Central memory CD8-positive, alpha-beta T cell (primary cell): ENCODE results near the gene NAGLU.

Experiments used
- ATAC-seq: fragments of 150-1000 bp; cut with Tn5 transposase; replicated peaks from 2 replicates; pipeline ENCODE4 v1.10.0; 2022; ENCODE audit warnings: mild to moderate bottlenecking, moderate FRiP score, moderate number of reproducible peaks; ENCODE audit not compliant: poor library complexity, severe bottlenecking; ENCODE audit errors: extremely low read depth
- DNase-seq, 2 donors: peaks; one replicate each; pipeline ENCODE4 v3.0.0; 2021; ENCODE audit warnings: low spot score in 2 of 2
- H3K27ac Mint-ChIP-seq: one replicate; pipeline ENCODE4 v1.8.0; 2022; ENCODE audit warnings: low read depth, mild to moderate bottlenecking, moderate library complexity, mixed read lengths
- H3K27me3 Mint-ChIP-seq: one replicate; pipeline ENCODE4 v1.8.0; 2022; ENCODE audit warnings: mixed read lengths
- H3K36me3 Mint-ChIP-seq: one replicate; pipeline ENCODE4 v1.8.0; 2022; ENCODE audit warnings: mild to moderate bottlenecking, moderate library complexity, mixed read lengths; ENCODE audit not compliant: insufficient read depth
- H3K4me1 Mint-ChIP-seq: one replicate; pipeline ENCODE4 v1.8.0; 2022; ENCODE audit warnings: mixed read lengths
- H3K4me3 Mint-ChIP-seq: one replicate; pipeline ENCODE4 v1.8.0; 2022; ENCODE audit warnings: mild to moderate bottlenecking, moderate library complexity, mixed read lengths
- H3K9me3 Mint-ChIP-seq: one replicate; pipeline ENCODE4 v1.8.0; 2022; ENCODE audit warnings: mixed read lengths

Gene NAGLU

DNA sequence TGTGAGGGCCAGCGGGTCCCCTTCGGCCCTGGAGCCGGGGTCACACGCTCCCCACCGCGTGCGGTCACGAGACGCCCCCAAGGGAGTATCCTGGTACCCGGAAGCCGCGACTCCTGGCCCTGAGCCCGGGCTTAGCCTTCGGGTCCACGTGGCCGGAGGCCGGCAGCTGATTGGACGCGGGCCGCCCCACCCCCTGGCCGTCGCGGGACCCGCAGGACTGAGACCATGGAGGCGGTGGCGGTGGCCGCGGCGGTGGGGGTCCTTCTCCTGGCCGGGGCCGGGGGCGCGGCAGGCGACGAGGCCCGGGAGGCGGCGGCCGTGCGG is at the start of gene NAGLU:
Gene NAGLU (plus strand): TSS at position 194 of the 324 bp plus-strand sequence. CDS start 32 bp downstream, at position 226.
- Mint-ChIP-seq H3K27ac (no peak within 1 kb of the TSS), H3K36me3 (peaks cover 5% of the 10 kb centered on the region), H3K27me3 (no peaks in the 10 kb centered on the region), H3K4me3 (peak within 1 kb of the TSS; percentile 70), H3K9me3 (no peaks in the 10 kb centered on the region), H3K4me1 (peaks cover 44% of the 10 kb centered on the region)
- ATAC-seq, result peak; percentile 66
- peak; percentile 44 to 58 for DNase-seq

DNA sequence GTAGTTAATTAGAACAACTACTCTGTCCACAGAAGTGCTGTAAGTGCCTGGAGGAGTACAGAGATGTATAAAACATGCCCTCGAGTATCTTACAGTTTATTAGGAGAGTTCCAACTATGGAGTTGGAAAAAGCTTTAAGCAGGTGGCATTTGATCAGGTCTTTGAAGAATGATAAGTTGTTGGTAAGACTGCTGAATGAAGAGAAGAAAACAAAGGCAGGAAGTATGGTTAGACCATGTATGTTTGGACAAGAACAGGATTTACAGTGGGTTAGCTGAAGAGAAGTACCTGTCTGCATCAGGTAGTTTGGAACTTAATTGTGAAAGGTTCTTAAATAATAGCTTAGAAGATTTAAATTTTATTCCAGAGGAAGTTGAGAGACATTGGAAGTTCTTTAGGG is 48.0 kb upstream of the NAGLU start:
- ATAC-seq, result no peak
- no peaks in the 10 kb centered on the region for H3K9me3 Mint-ChIP-seq
- DNase-seq, result no peak
- peaks cover 25% of the 10 kb centered on the region for H3K4me1 Mint-ChIP-seq
- peaks cover 17% of the 10 kb centered on the region for H3K36me3 Mint-ChIP-seq
- H3K4me3 Mint-ChIP-seq, result no peak overlapping the region
- H3K27ac Mint-ChIP-seq, result no peak overlapping the region
- peaks cover 14% of the 10 kb centered on the region for H3K27me3 Mint-ChIP-seq

DNA sequence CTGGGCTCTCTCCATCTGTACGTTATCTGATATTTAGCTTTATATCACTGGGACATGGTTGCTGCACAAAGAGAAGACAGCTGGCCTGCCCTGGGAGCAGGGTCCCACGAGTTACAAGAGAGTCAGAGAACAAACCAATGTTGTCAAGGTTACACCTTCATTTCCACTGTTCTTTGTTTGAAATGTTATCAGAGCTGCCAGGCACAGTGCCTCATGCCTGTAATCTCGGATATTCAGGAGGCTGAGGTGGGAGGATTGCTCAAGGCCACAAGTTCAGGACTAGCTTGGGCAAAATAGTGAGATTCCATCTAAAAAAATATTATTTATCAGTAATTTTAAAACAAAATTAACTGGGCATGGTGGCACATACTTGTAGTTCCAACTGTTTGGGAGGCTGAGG is 42.7 kb upstream of the NAGLU start:
- H3K27ac Mint-ChIP-seq, result no peak overlapping the region
- H3K4me3 Mint-ChIP-seq, result no peak overlapping the region
- DNase-seq, result no peak
- ATAC-seq, result no peak
- H3K9me3 Mint-ChIP-seq, result no peaks in the 10 kb centered on the region
- peaks cover 19% of the 10 kb centered on the region for H3K36me3 Mint-ChIP-seq
- H3K4me1 Mint-ChIP-seq, result peaks cover 16% of the 10 kb centered on the region
- peaks cover 14% of the 10 kb centered on the region for H3K27me3 Mint-ChIP-seq

DNA sequence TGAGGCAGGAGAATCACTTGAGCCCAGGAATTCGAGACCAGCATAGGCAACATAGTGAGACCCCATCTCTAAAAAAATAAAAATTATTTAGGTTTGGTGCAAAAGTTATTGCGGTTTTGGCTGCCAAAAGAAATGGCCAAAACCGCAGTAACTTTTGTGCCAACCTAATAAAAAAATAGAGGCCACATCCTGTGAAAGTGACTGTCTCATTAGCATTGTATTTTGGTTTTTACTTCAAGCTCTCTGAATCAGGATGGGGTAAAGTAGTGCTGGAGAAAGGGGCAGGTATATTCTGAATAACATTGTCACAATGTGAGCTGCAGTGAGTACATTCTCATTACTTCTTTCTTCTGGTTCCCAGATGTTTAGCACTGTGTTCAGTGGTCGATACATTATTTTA is 41.4 kb upstream of the NAGLU start:
- H3K27ac Mint-ChIP-seq, result no peak overlapping the region
- peak; percentile 32 for ATAC-seq
- no peak for DNase-seq
- H3K36me3 Mint-ChIP-seq, result peaks cover 18% of the 10 kb centered on the region
- peaks cover 15% of the 10 kb centered on the region for H3K4me1 Mint-ChIP-seq
- no peaks in the 10 kb centered on the region for H3K9me3 Mint-ChIP-seq
- H3K27me3 Mint-ChIP-seq, result peaks cover 6% of the 10 kb centered on the region
- no peak overlapping the region for H3K4me3 Mint-ChIP-seq

DNA sequence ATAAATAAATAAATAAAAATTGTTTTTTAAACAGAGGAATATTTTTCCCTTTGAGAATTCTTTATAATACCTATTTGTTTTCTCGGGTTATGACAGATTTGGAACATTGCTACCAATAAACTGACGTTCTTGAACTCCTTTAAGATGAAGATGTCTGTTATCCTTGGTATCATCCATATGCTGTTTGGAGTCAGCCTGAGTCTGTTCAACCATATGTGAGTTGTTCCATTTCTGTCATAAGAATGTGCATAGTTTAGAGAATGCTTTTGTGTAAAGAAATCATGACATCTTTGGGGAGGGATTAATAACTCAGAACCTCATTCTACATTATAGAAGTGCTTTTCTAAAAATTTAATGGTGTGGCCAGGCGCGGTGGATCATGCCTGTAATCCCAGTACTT is 37.2 kb upstream of the NAGLU start:
- H3K4me3 Mint-ChIP-seq, result no peak overlapping the region
- no peaks in the 10 kb centered on the region for H3K27me3 Mint-ChIP-seq
- H3K27ac Mint-ChIP-seq, result no peak overlapping the region
- ATAC-seq, result no peak
- no peaks in the 10 kb centered on the region for H3K9me3 Mint-ChIP-seq
- peaks cover 15% of the 10 kb centered on the region for H3K4me1 Mint-ChIP-seq
- no peak for DNase-seq
- peaks cover 10% of the 10 kb centered on the region for H3K36me3 Mint-ChIP-seq

DNA sequence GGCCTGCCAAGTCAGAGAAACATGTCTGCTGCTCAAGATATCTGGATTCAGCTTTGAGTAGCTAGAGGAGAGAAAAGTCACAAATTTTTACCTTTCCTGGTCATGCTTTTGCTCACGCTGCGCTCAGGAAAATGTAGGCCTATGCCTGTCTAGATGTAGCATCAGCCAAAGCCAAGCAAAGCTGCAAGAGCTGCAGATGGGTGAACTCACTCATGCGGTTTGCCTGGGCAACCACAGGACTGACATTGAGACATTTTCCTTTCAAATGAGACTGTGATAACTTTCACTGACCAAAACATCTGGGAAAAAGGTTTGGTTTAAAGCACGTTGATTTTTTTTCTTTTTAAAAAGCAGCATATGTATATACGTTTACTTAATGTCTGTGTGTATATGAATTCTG is 34.0 kb upstream of the NAGLU start:
- DNase-seq, result no peak

DNA sequence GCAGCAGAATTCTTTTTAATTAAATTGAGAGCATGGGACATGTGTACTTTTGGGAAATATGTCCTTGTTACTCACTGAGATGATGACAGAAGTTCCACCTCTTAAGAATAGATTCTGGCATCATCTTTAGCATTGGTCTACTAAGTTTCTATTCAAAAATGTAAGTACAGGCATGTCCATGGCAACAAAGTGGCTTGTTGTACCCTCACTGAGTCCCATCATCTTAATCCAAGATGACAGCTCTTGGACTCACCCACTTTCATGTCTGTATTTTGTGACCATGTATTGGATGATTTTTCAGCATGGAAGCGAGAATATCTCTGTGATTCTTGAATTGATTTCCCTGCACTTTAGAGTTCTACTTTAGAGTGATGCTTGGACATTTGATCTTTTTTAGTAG is 33.1 kb upstream of the NAGLU start:
- peaks cover 1% of the 10 kb centered on the region for H3K36me3 Mint-ChIP-seq

More for the DNA sequence above, 34.0 kb upstream of the NAGLU start:
- H3K27ac Mint-ChIP-seq, result no peak overlapping the region
- ATAC-seq, result no peak
- no peaks in the 10 kb centered on the region for H3K4me1 Mint-ChIP-seq
- no peak overlapping the region for H3K4me3 Mint-ChIP-seq
- no peaks in the 10 kb centered on the region for H3K9me3 Mint-ChIP-seq
- peaks cover 1% of the 10 kb centered on the region for H3K36me3 Mint-ChIP-seq
- H3K27me3 Mint-ChIP-seq, result no peaks in the 10 kb centered on the region

DNA sequence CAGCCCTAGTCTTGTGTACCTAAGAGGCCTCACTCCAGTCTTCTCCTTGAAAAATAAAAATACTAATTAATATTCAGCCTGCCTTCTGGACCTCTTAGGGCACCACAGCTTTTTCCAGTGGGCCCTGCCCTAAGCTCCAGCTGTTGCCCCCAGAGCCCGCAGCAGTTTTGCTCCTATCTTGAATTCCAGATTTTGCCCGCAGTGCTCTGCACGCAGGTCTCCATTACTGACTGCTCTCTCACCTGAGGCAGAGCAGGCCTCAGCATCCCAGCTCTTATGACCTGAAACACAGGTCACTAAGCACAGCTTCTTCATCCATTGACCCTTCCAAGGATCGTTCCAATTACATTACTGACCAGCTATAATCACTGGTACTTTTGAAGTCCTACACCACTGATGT is 28.4 kb upstream of the NAGLU start:
- no peak for DNase-seq
- no peaks in the 10 kb centered on the region for H3K36me3 Mint-ChIP-seq

More for the DNA sequence above, 33.1 kb upstream of the NAGLU start:
- Mint-ChIP-seq H3K27ac (no peak overlapping the region), H3K4me1 (no peaks in the 10 kb centered on the region), H3K9me3 (no peaks in the 10 kb centered on the region), H3K27me3 (peaks cover 6% of the 10 kb centered on the region), H3K4me3 (no peak overlapping the region)
- ATAC-seq (no peak), DNase-seq (no peak)

DNA sequence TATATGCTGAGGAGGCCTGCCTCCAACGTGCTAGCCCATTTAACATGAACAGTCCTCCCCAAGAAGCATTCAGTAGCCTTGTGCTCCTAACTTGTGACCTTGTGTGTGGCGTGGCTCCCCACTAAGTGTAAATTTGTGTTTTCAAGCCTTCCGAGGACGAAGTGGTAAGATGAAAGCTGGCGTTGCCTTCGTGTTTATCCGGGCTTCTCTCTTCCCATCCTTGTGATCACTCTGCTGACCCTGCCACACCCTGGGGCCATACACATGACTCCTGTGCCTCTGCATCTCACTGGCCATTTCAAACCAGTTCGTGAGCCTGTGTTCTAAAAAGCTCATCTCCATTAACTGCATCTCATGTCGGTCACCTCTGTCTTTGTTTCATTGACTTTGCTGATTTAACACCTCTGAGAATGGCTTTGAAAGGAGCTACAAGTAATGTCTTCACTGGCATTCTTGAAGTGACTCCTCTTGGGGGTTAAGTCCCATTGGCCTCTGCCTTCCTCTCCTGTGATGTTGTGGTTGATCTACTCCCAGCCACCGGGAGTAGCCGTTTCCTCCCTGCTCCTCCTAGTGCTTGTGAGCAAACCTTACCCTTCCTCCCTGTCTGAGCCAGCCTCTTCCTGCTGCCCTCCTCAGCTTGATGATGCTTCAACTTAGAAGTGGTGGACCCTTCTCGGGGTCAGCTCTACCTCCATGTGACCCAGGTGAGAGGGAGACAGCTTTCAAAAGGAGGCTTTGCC is 27.4 kb upstream of the NAGLU start:
- no peaks in the 10 kb centered on the region for H3K4me1 Mint-ChIP-seq
- ATAC-seq, result no peak
- H3K27ac Mint-ChIP-seq, result no peak overlapping the region
- no peak for DNase-seq
- H3K9me3 Mint-ChIP-seq, result no peaks in the 10 kb centered on the region
- peaks cover 54% of the 10 kb centered on the region for H3K27me3 Mint-ChIP-seq
- no peak overlapping the region for H3K4me3 Mint-ChIP-seq
- H3K36me3 Mint-ChIP-seq, result no peaks in the 10 kb centered on the region

More for the DNA sequence above, 28.4 kb upstream of the NAGLU start:
- Mint-ChIP-seq H3K4me3 (no peak overlapping the region), H3K27ac (no peak overlapping the region), H3K4me1 (no peaks in the 10 kb centered on the region), H3K9me3 (no peaks in the 10 kb centered on the region), H3K27me3 (peaks cover 53% of the 10 kb centered on the region)
- no peak for ATAC-seq

DNA sequence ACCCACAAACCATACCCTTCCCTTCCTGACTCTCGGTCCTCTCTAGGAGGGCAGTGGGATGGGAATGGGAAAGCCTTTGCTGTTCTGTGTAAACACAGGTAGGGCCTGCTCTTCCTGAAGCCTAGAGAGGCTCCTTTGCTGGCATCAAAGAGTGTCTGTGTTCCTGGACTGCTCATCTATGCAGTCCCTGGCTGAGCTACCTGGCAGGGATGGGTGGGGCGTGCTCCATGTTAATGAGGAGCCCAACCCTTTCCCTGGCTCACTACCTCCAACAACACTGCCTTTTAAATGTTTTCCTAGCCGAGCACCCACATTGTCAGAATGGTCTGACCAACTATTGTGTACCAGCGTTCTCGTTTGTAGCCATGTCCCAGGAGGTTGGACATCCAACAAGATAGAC is 26.6 kb upstream of the NAGLU start:
- no peak for ATAC-seq
- Mint-ChIP-seq H3K36me3 (no peaks in the 10 kb centered on the region), H3K27ac (no peak overlapping the region), H3K4me1 (no peaks in the 10 kb centered on the region), H3K4me3 (no peak overlapping the region), H3K9me3 (no peaks in the 10 kb centered on the region), H3K27me3 (peaks cover 54% of the 10 kb centered on the region)
- no peak for DNase-seq

DNA sequence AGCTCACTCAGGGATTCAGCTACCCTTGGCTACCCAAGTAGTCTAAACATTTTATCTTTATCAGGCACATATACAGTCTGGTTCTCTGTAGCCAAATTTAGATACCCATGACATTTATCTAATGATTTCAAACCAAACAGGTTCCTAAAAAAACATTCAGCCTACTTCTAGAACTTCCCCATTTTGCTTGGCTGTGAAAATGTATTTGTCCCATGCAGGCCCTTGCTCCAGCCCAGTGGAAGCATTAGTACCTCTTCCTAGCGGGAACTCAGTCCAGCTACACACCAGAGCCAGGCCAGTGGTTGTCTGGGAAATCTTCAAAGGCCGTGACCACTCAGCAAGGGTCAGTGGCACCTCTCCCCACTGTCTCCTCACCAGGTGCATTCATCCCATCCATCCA is 26.2 kb upstream of the NAGLU start:
- no peak for ATAC-seq
- DNase-seq, result no peak
- Mint-ChIP-seq H3K27ac (no peak overlapping the region), H3K4me1 (no peaks in the 10 kb centered on the region), H3K9me3 (no peaks in the 10 kb centered on the region), H3K4me3 (no peak overlapping the region), H3K36me3 (no peaks in the 10 kb centered on the region), H3K27me3 (peaks cover 54% of the 10 kb centered on the region)

DNA sequence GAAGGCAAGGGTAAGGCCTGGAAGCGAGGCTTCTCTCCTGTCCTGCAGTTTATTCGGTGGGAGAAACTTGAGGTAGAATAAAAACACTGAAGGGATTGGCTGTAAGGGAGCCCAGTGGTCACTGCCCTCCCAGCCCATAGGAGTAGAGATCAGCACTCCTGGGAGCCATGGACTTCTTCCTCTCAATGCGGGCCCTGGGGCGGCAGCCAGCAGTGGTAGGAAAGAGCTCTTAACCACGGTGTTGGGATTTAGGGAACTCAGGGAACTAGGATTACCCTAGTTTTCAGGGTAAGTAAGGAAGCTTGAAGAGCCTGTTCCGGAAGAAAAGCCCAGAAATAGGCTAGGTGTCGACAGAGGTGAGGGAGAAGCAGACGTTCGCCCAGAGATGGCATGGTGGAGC is 23.8 kb upstream of the NAGLU start:
- Mint-ChIP-seq H3K27me3 (peaks cover 54% of the 10 kb centered on the region), H3K4me1 (peaks cover under 1% of the 10 kb centered on the region), H3K9me3 (no peaks in the 10 kb centered on the region), H3K36me3 (no peaks in the 10 kb centered on the region), H3K4me3 (no peak overlapping the region), H3K27ac (no peak overlapping the region)
- ATAC-seq (no peak), DNase-seq (no peak)

DNA sequence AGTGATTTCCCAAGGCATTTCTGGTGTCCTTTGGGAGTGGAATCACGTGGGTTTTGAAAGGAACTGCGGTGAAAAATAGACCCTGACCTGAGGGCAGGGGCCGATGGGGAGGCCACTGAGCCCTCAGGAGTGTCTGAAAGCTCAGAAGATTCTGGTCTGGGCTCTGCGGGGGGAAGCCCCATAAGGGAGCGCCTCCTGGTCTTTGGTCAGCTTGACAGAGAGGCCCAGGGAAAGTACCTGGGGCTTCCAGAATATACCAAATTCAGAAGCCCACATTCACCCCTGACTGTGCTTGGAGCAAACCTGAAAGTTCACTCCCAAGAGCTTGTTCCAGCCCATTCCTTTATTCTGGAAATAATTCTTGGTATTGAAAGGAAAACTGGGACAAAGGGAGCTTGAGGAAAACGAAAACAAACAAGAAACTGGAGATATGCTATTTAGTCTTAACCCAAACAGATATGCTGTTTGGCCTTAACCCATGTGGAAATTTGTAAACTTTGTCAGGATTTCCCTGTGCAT is 23.2 kb upstream of the NAGLU start:
- H3K4me3 Mint-ChIP-seq, result no peak overlapping the region
- H3K4me1 Mint-ChIP-seq, result peaks cover 6% of the 10 kb centered on the region
- no peaks in the 10 kb centered on the region for H3K9me3 Mint-ChIP-seq
- DNase-seq (no peak), ATAC-seq (no peak)
- H3K36me3 Mint-ChIP-seq, result no peaks in the 10 kb centered on the region
- no peak overlapping the region for H3K27ac Mint-ChIP-seq
- H3K27me3 Mint-ChIP-seq, result peaks cover 49% of the 10 kb centered on the region
